IPS-11a (cell line): ENCODE results near the gene MLANA.

ENCODE experiments used
- H3K4me3 ChIP-seq: one replicate; pipeline ENCODE4 v1.5.1; 2013; ENCODE audit warnings: low read depth, low read length, control low read depth

The MLANA gene

GRCh38 chr9:5899292-5899691, 8.6 kb downstream of the MLANA start:
- no peak overlapping the region for H3K4me3 ChIP-seq

- no peak overlapping the region for H3K4me3 ChIP-seq
Measured at GRCh38 chr9:5900622-5901021, 9.9 kb downstream of the MLANA start.

GRCh38 chr9:5902377-5902776, 11.7 kb downstream of the MLANA start:
- no peak overlapping the region for H3K4me3 ChIP-seq

GRCh38 chr9:5908918-5909317, 18.2 kb downstream of the MLANA start:
- no peak overlapping the region for H3K4me3 ChIP-seq

- no peak overlapping the region for H3K4me3 ChIP-seq
Measured at GRCh38 chr9:5909976-5910375, 19.3 kb downstream of the MLANA start.

GRCh38 chr9:5910413-5911057, 19.8 kb downstream of the MLANA start:
- H3K4me3 ChIP-seq = no peak overlapping the region

GRCh38 chr9:5915438-5915837, 24.7 kb downstream of the MLANA start:
- no peak overlapping the region for H3K4me3 ChIP-seq

- no peak overlapping the region for H3K4me3 ChIP-seq
Measured at GRCh38 chr9:5917273-5917672, 26.6 kb downstream of the MLANA start.

GRCh38 chr9:5917888-5918287, 27.2 kb downstream of the MLANA start:
- H3K4me3 ChIP-seq = no peak overlapping the region

GRCh38 chr9:5918460-5918859, 27.8 kb downstream of the MLANA start:
- H3K4me3 ChIP-seq = no peak overlapping the region

GRCh38 chr9:5920860-5921328, 30.2 kb downstream of the MLANA start:
- H3K4me3 ChIP-seq = no peak overlapping the region

- no peak overlapping the region for H3K4me3 ChIP-seq
Measured at GRCh38 chr9:5922192-5922591, 31.5 kb downstream of the MLANA start.

GRCh38 chr9:5931657-5932056, 41.0 kb downstream of the MLANA start:
- no peak overlapping the region for H3K4me3 ChIP-seq

- H3K4me3 ChIP-seq = no peak overlapping the region
Measured at GRCh38 chr9:5938449-5938848, 47.8 kb downstream of the MLANA start.

- no peak overlapping the region for H3K4me3 ChIP-seq
Measured at GRCh38 chr9:5939530-5939929, 48.8 kb downstream of the MLANA start.

GRCh38 chr9:5941214-5941613, 50.5 kb downstream of the MLANA start:
- no peak overlapping the region for H3K4me3 ChIP-seq

GRCh38 chr9:5945112-5945511, 54.4 kb downstream of the MLANA start:
- no peak overlapping the region for H3K4me3 ChIP-seq

GRCh38 chr9:5947912-5948311, 57.2 kb downstream of the MLANA start:
- H3K4me3 ChIP-seq = no peak overlapping the region

- H3K4me3 ChIP-seq = no peak overlapping the region
Measured at GRCh38 chr9:5949103-5949699, 58.5 kb downstream of the MLANA start.

GRCh38 chr9:5950261-5950660, 59.6 kb downstream of the MLANA start:
- H3K4me3 ChIP-seq = no peak overlapping the region

GRCh38 chr9:5951686-5952211, 61.1 kb downstream of the MLANA start:
- no peak overlapping the region for H3K4me3 ChIP-seq
